MM.1S (cell line): ENCODE data around the gene TRAPPC4.

Source experiments
- EZH2 ChIP-seq: fragments of 300-600 bp; sonication (generic); optimal IDR thresholded peaks from 2 replicates; pipeline ENCODE3; 2017; ENCODE audit warnings: low read depth, mild to moderate bottlenecking, antibody characterized with exemption, low read length, mixed read lengths
- EZH2phosphoT487 ChIP-seq: fragments of 300-600 bp; sonication (generic); IDR thresholded peaks from 2 replicates; pipeline ENCODE4 v1.6.1; 2018; ENCODE audit warnings: antibody characterized with exemption, low read length
- TF ChIP-seq, protein P1 (sequence below): fragments of 300-600 bp; sonication (generic); IDR thresholded peaks from 2 replicates; pipeline ENCODE4 v1.5.1; 2016; ENCODE audit warnings: antibody characterized with exemption, low read length, mixed read lengths

DNA sequence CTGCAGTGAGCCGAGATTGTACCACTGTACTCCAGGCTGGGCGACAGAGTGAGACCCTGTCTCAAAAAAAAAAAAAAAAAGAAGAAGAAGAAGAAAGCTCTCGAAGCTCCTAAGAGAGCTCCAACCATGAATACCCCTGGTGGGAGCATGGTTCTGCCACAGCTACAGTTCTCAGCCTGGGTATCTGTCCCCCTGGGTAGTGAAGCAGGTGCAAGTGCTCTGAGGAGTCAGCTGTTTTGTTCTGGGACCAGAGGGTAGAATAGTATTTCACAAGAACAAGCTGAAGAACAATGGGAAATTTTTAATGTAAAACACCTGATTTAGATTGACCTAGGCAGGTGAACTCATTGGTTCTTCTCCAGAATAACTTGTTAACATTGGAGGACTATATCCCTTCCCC is 42.7 kb downstream of the TRAPPC4 start:
- TF ChIP-seq, protein P1, sequence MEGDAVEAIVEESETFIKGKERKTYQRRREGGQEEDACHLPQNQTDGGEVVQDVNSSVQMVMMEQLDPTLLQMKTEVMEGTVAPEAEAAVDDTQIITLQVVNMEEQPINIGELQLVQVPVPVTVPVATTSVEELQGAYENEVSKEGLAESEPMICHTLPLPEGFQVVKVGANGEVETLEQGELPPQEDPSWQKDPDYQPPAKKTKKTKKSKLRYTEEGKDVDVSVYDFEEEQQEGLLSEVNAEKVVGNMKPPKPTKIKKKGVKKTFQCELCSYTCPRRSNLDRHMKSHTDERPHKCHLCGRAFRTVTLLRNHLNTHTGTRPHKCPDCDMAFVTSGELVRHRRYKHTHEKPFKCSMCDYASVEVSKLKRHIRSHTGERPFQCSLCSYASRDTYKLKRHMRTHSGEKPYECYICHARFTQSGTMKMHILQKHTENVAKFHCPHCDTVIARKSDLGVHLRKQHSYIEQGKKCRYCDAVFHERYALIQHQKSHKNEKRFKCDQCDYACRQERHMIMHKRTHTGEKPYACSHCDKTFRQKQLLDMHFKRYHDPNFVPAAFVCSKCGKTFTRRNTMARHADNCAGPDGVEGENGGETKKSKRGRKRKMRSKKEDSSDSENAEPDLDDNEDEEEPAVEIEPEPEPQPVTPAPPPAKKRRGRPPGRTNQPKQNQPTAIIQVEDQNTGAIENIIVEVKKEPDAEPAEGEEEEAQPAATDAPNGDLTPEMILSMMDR: no peak
- no peak for TF ChIP-seq EZH2
- no peak for TF ChIP-seq EZH2phosphoT487
